SH-SY5Y (cell line): Measurements from ENCODE around the gene PPIL6.

Experiments used
- GATA2 ChIP-seq: IDR thresholded peaks from 2 replicates; pipeline ENCODE4 v1.6.1; 2011; ENCODE audit warnings: mild to moderate bottlenecking, low read depth, low read length
- GATA3 ChIP-seq: IDR thresholded peaks from 2 replicates; pipeline ENCODE4 v1.6.1; 2011; ENCODE audit warnings: low read depth, mild to moderate bottlenecking, low read length, moderate library complexity

The PPIL6 gene

GRCh38 chr6:109473120-109473519 lies 32.7 kb upstream of the PPIL6 start:
- no peak for TF ChIP-seq GATA3
- no peak for TF ChIP-seq GATA2

- no peak for TF ChIP-seq GATA3
- no peak for TF ChIP-seq GATA2
These were observed 31.9 kb upstream of the PPIL6 start for GRCh38 chr6:109472132-109472995.

GRCh38 chr6:109471105-109471810 lies 30.8 kb upstream of the PPIL6 start:
- no peak for TF ChIP-seq GATA3
- no peak for TF ChIP-seq GATA2

GRCh38 chr6:109469591-109470189 lies 29.3 kb upstream of the PPIL6 start:
- no peak for TF ChIP-seq GATA2

- no peak for TF ChIP-seq GATA2
- no peak for TF ChIP-seq GATA3
These were observed 27.3 kb upstream of the PPIL6 start for GRCh38 chr6:109467696-109468095.

GRCh38 chr6:109466212-109466923 lies 25.9 kb upstream of the PPIL6 start:
- TF ChIP-seq GATA2 (no peak), GATA3 (no peak)

GRCh38 chr6:109465772-109466171 lies 25.3 kb upstream of the PPIL6 start:
- TF ChIP-seq GATA2 = no peak
- no peak for TF ChIP-seq GATA3

GRCh38 chr6:109461733-109462526 lies 21.5 kb upstream of the PPIL6 start:
- TF ChIP-seq GATA3 = no peak
- no peak for TF ChIP-seq GATA2

GRCh38 chr6:109460161-109460829 lies 19.9 kb upstream of the PPIL6 start:
- TF ChIP-seq GATA3 (no peak), GATA2 (no peak)

- TF ChIP-seq GATA3 = no peak
- TF ChIP-seq GATA2 = no peak
These were observed 18.5 kb upstream of the PPIL6 start for GRCh38 chr6:109458774-109459531.

GRCh38 chr6:109457562-109457996 lies 17.2 kb upstream of the PPIL6 start:
- TF ChIP-seq GATA3 (no peak), GATA2 (no peak)

GRCh38 chr6:109456710-109457561 lies 16.5 kb upstream of the PPIL6 start:
- TF ChIP-seq GATA3 = no peak
- TF ChIP-seq GATA2 = no peak
